OCI-LY7 (cell line): ENCODE measurements around the gene ERCC6L2. TPM values are rescaled to one million over a fixed set of nuclear protein-coding genes. Genes with fewer than 3 reads are reported as not detected.

ENCODE experiments used
- BruUV-seq: library from RNA; stranded (reverse); fragments of 400-500 nt; replicated peaks from 2 replicates; lab custom pipeline; 2021; lab: Mats Ljungman, UMichigan
- CTCF ChIA-PET: fragments of 300-600 bp; sonication (Branson Sonifier 250); formaldehyde crosslinking; loops from one replicate; lab custom pipeline; 2022; ENCODE audit warnings: antibody characterized with exemption; ENCODE audit not compliant: unreplicated experiment; lab: Charles Lee
- POLR2A ChIA-PET: fragments of 300-600 bp; sonication (Branson Sonifier 250); formaldehyde crosslinking; loops from one replicate; lab custom pipeline; 2022; ENCODE audit warnings: antibody characterized with exemption; lab: Charles Lee
- DNase-seq: peaks from one replicate; pipeline ENCODE4 v3.0.0-alpha.2; 2015; ENCODE audit warnings: low spot score
- H2AFZ ChIP-seq: fragments of 200-600 bp; sonication (generic), shearing (Covaris generic); 2 replicates; pipeline ENCODE4 v1.6.1; 2014; ENCODE audit warnings: mild to moderate bottlenecking, antibody characterized with exemption, low read length, moderate library complexity
- H3K27ac ChIP-seq: fragments of 200-600 bp; sonication (generic); 2 replicates; pipeline ENCODE4 v1.5.1; 2014; ENCODE audit warnings: mixed run types, low read depth, mild to moderate bottlenecking, moderate library complexity, low read length, inconsistent platforms; ENCODE audit not compliant: poor library complexity, severe bottlenecking
- H3K36me3 ChIP-seq: fragments of 200-600 bp; sonication (generic); 2 replicates; pipeline ENCODE4 v1.6.1; 2014; ENCODE audit warnings: mild to moderate bottlenecking, antibody characterized with exemption, low read length, moderate library complexity, mixed read lengths; ENCODE audit not compliant: insufficient read depth
- H3K4me1 ChIP-seq: fragments of 200-600 bp; sonication (generic); 2 replicates; pipeline ENCODE4 v1.5.1; 2014; ENCODE audit warnings: mild to moderate bottlenecking, low read length; ENCODE audit not compliant: insufficient read depth, poor library complexity, severe bottlenecking
- H3K4me2 ChIP-seq: fragments of 200-600 bp; sonication (generic); 2 replicates; pipeline ENCODE4 v1.6.1; 2014; ENCODE audit warnings: mild to moderate bottlenecking, low read length
- H3K4me3 ChIP-seq: fragments of 200-600 bp; sonication (generic); 2 replicates; pipeline ENCODE4 v1.5.1; 2014; ENCODE audit warnings: mild to moderate bottlenecking, low read depth, low read length; ENCODE audit not compliant: poor library complexity, severe bottlenecking
- H3K79me2 ChIP-seq: fragments of 200-600 bp; sonication (generic); 2 replicates; pipeline ENCODE4 v1.6.1; 2016; ENCODE audit warnings: low read depth, mild to moderate bottlenecking, low read length, moderate library complexity, mixed read lengths; ENCODE audit not compliant: insufficient read depth
- H3K9me2 ChIP-seq: fragments of 200-600 bp; sonication (generic); 2 replicates; pipeline ENCODE4 v1.6.1; 2016; ENCODE audit warnings: mild to moderate bottlenecking, low read length, mixed read lengths; ENCODE audit not compliant: insufficient read depth
- H3K9me3 ChIP-seq: fragments of 200-600 bp; sonication (generic); 2 replicates; pipeline ENCODE4 v1.6.1; 2014; ENCODE audit warnings: mild to moderate bottlenecking, mixed run types, low read length, mixed read lengths
- H4K20me1 ChIP-seq: fragments of 200-600 bp; sonication (generic); 2 replicates; pipeline ENCODE4 v1.6.1; 2014; ENCODE audit warnings: mild to moderate bottlenecking, antibody characterized with exemption, low read length, moderate library complexity, mixed read lengths; ENCODE audit not compliant: insufficient read depth
- CTCF ChIP-seq: fragments of 200-600 bp; sonication (generic); conservative IDR thresholded peaks from 2 replicates; pipeline ENCODE4 v1.5.1; 2014; ENCODE audit warnings: mild to moderate bottlenecking, antibody characterized with exemption, low read length, moderate library complexity, mixed read lengths
- EZH2phosphoT487 ChIP-seq: fragments of 200-600 bp; sonication (generic); IDR thresholded peaks from 2 replicates; pipeline ENCODE4 v1.6.1; 2018; ENCODE audit warnings: low read depth, borderline replicate concordance, mild to moderate bottlenecking, mixed run types, antibody characterized with exemption, low read length, moderate library complexity, mixed read lengths
- intact Hi-C: fragments of 100-400 bp; cut with micrococcal nuclease; formaldehyde crosslinking; loops from one replicate; pipeline ENCODE4 v1.10.0; 2022; ENCODE audit not compliant: unreplicated experiment
- total RNA-seq, 2 experiments: library from RNA; depleted of rRNA in 1 of 2; stranded (reverse); fragments of >200 nt in 1 of 2; shearing (Covaris generic) in 1 of 2; gene quantifications; 2 replicates each; pipeline ENCODE4 v1.2.3, GENCODE V29; 2014 to 2022

Gene ERCC6L2
- total RNA-seq, 2 experiments from 2014 or later: 34.9 to 38.7 TPM

GRCh38 chr9:95887926-95888497 is 12.5 kb downstream of the ERCC6L2 start:
- no peak overlapping the region for H3K27ac ChIP-seq
- no peaks in the 10 kb centered on the region for H3K9me2 ChIP-seq
- intact Hi-C loops: no loop called here
- no peaks in the 10 kb centered on the region for H3K4me1 ChIP-seq
- H3K9me3 ChIP-seq: peaks cover 18% of the 10 kb centered on the region
- ChIA-PET CTCF (no interaction called here), POLR2A (interaction anchor here (0.5 to 1.3 kb wide), 5 partner anchors 8 to 168 kb away, joined by 3 to 4 read pairs (median 3); no protein-coding TSS in a partner anchor)
- TF ChIP-seq CTCF (no peak), EZH2phosphoT487 (no peak)
- peaks cover 24% of the 10 kb centered on the region; the same call in 1 of the 2 replicates for H3K79me2 ChIP-seq
- no TSS peak for BruUV-seq
- H3K4me3 ChIP-seq: no peak overlapping the region
- DNase-seq: no peak
- no peak overlapping the region for H2AFZ ChIP-seq
- H4K20me1 ChIP-seq: no peaks in the 10 kb centered on the region
- H3K4me2 ChIP-seq: no peak overlapping the region
- peaks cover 62% of the 10 kb centered on the region for H3K36me3 ChIP-seq

DNA sequence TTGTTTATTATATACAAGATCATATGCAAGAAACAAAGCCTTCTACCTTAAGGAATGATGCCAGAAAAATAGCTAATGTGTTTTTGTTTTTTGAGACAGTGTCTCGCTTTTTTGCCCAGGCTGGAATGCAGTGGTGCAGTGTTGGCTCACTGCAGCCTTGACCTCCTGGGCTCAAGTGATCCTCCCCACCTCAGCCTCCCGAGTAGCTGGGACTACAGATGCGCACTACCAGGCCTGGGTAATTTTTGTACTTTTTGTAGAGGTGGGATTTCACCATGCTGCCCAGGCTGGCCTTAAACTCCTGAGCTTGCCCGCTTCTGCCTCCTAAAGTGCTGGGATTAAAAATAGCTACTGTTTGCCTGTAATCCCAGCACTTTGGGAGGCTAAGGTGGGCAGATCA is 15.1 kb downstream of the ERCC6L2 start:
- no peaks in the 10 kb centered on the region for H3K4me1 ChIP-seq
- no peaks in the 10 kb centered on the region for H4K20me1 ChIP-seq
- no peak overlapping the region for H3K4me2 ChIP-seq
- H3K27ac ChIP-seq: no peak overlapping the region
- intact Hi-C loops: no loop called here
- no peak for DNase-seq
- H2AFZ ChIP-seq: no peak overlapping the region
- H3K36me3 ChIP-seq: peaks cover 37% of the 10 kb centered on the region
- no TSS peak for BruUV-seq
- ChIA-PET POLR2A (interaction anchor here (0.9 to 1.0 kb wide), 2 partner anchors 14 to 16 kb away, joined by 3 to 4 read pairs; no protein-coding TSS in a partner anchor), CTCF (no interaction called here)
- peaks cover 33% of the 10 kb centered on the region; the same call in 1 of the 2 replicates for H3K79me2 ChIP-seq
- no peaks in the 10 kb centered on the region for H3K9me2 ChIP-seq
- TF ChIP-seq EZH2phosphoT487 (no peak), CTCF (no peak)
- H3K4me3 ChIP-seq: no peak overlapping the region
- peaks cover 24% of the 10 kb centered on the region for H3K9me3 ChIP-seq

GRCh38 chr9:95891067-95891671 is 15.7 kb downstream of the ERCC6L2 start:
- no peak overlapping the region for H3K27ac ChIP-seq
- peaks cover 35% of the 10 kb centered on the region; the same call in 1 of the 2 replicates for H3K79me2 ChIP-seq
- H3K36me3 ChIP-seq: peaks cover 34% of the 10 kb centered on the region
- no peak overlapping the region for H3K4me2 ChIP-seq
- H2AFZ ChIP-seq: no peak overlapping the region
- no peaks in the 10 kb centered on the region for H3K9me2 ChIP-seq
- TF ChIP-seq EZH2phosphoT487 (no peak), CTCF (no peak)
- intact Hi-C loops: no loop called here
- no peaks in the 10 kb centered on the region for H4K20me1 ChIP-seq
- POLR2A ChIA-PET: interaction anchor here (0.9 to 1.0 kb wide), 2 partner anchors 15 to 17 kb away, joined by 3 to 4 read pairs; no protein-coding TSS in a partner anchor
- no peaks in the 10 kb centered on the region for H3K4me1 ChIP-seq
- no peak overlapping the region for H3K4me3 ChIP-seq
- BruUV-seq: no TSS peak
- CTCF ChIA-PET: no interaction called here
- DNase-seq: no peak
- H3K9me3 ChIP-seq: peaks cover 24% of the 10 kb centered on the region
